GM12891 (cell line): ENCODE measurements around the gene RNF183.

Source experiments
- DNase-seq: peaks from one replicate; pipeline ENCODE4 v3.0.0; 2011; ENCODE audit warnings: low spot score; ENCODE audit not compliant: insufficient read length
- FAIRE-seq: peaks from 2 replicates; lab custom pipeline; 2011; peaks lifted over from hg19 to GRCh38; lab: Jason Lieb, UNC
- PAX5 ChIP-seq: IDR thresholded peaks from 2 replicates; pipeline ENCODE4 v1.6.1; 2011; ENCODE audit warnings: low read length, moderate library complexity, mild to moderate bottlenecking; ENCODE audit not compliant: insufficient read depth, severe bottlenecking
- POLR2A ChIP-seq: IDR thresholded peaks from 2 replicates; pipeline ENCODE4 v1.6.1; 2011; ENCODE audit warnings: low read depth, low read length, control low read depth
- POLR2AphosphoS5 ChIP-seq: IDR thresholded peaks from 2 replicates; pipeline ENCODE4 v1.6.1; 2011; ENCODE audit warnings: low read depth, low read length, control low read depth
- POU2F2 ChIP-seq: IDR thresholded peaks from 2 replicates; pipeline ENCODE4 v1.6.1; 2011; ENCODE audit warnings: low read depth, mild to moderate bottlenecking, control low read depth, low read length, moderate library complexity
- SPI1 ChIP-seq: IDR thresholded peaks from 2 replicates; pipeline ENCODE4 v1.6.1; 2011; ENCODE audit warnings: low read depth, low read length, control low read depth
- TAF1 ChIP-seq: IDR thresholded peaks from 2 replicates; pipeline ENCODE4 v1.6.1; 2011; ENCODE audit warnings: low read depth, low read length, control low read depth

RNF183 gene

DNA sequence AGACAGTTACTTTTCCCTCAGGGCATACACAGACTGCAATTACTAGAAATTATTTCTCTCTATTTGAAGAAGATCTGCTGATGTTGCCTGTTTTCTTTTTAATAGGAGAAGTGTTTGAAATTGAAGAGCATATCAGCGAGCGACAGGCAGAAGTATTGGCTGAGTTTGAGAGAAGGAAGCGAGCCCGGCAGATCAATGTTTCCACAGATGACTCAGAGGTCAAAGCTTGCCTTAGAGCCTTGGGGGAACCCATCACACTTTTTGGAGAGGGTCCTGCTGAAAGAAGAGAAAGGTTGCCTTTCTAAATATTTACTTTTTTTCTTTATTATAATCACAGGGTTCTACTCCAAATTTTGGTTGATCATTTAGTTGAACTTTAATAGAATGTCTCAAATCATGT, 24.3 kb downstream of the RNF183 start:
- FAIRE-seq (no peak), DNase-seq (no peak)
- TF ChIP-seq TAF1 (no peak), PAX5 (no peak)

DNA sequence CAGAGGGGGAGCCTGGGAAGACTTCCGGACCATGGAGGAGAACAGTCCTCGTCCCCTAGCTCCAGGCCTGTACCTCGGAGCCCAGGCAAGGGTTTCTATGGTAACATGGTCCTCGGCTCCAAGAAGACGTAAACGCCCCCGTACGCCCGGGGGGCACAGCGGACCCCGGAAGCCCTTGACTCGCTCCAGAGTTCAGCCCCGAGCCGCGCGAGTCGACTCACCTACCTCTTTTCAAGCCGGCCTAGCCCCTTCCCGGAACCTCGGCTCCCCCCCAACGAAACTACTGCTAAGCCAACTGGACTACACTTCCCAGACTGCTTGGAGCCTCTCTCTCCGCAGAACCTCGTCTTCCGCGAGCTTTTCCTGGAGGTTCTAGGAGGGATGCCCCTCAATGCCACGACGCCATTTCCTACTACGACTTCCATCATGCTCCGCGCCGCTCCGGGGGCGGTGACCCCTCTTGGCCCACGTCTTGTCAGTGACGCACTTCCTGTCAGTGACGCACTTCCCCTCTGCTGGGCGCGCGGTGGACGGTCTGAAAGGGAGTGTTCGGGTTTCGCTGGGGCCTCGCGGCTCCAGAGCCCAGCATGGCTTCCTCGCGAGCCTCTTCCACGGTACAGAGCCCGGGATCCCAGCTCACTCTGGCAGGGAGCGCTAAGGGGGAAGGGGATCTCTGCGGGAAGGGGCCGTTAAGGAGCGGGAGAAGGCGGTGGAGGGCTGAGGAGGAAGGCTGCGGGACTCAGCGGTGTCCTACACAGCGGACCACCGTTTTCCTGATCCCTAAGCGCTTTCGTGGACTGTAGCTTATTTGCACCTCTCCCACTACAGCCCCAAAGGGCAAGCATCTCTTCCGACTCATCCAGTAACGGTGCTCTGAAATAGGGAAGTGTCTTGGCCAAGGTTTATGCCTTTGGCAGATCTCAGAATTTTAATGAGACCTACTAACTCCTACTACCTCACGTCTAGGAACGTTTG, 27.7 kb downstream of the RNF183 start, which contains the start of the genes CDC26 and PRPF4:
Gene CDC26 (minus strand): TSS at position 416 of the 975 bp plus-strand sequence. CDS start 3,065 bp downstream, outside the sequence.
Gene PRPF4 (plus strand): TSS at position 502 of the 975 bp plus-strand sequence. CDS start 86 bp downstream, at position 588.
- TF ChIP-seq POLR2AphosphoS5 (peak; percentile 93), POLR2A (peak; percentile 97), PAX5 (no peak), SPI1 (peak; percentile 84), POU2F2 (peak; percentile 81), TAF1 (peak; percentile 88)
- peak; percentile 98 for FAIRE-seq
- peak; percentile 82 for DNase-seq

DNA sequence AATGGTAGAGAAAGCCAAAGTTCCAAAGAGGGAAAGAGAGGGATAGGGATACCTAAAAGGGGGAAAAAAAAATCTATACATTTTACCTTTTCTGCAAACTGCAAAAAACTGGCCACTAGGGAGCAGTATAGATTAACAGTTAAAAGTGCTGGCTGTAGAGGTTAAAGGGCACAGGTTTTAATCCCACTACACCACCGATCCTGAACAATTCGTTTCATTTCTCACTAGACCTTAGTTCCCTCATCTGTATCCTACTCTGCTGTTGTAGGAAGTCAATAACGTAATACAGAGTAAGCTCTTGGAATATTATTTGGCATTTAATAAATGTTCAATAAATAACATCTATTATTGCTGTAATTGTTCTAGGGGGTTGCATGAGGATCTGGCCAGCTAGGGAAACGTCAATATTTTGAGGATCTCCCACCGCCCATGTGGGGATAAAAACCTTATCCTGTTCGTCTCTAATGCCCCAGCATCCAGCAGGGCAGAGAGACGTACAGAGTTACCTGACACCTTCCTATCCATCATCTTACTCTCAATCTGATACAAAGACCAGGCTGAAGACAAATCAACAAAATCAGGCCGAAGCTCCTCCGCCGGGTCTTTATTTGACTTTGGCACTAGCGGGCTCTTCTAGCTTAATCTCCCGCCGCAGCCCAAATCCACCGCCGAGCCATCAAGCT, 28.6 kb downstream of the RNF183 start:
- DNase-seq = no peak
- no peak for TF ChIP-seq POU2F2
- no peak for TF ChIP-seq TAF1
- no peak for TF ChIP-seq POLR2A
- no peak for TF ChIP-seq PAX5
- no peak for TF ChIP-seq POLR2AphosphoS5
- TF ChIP-seq SPI1 = no peak
- peak; percentile 58 for FAIRE-seq

- DNase-seq (no peak), FAIRE-seq (no peak)
- TF ChIP-seq SPI1 (no peak), POLR2A (no peak), TAF1 (no peak), PAX5 (no peak), POLR2AphosphoS5 (no peak), POU2F2 (no peak)
Measured at GRCh38 chr9:113269871-113270270, 33.3 kb downstream of the RNF183 start.

DNA sequence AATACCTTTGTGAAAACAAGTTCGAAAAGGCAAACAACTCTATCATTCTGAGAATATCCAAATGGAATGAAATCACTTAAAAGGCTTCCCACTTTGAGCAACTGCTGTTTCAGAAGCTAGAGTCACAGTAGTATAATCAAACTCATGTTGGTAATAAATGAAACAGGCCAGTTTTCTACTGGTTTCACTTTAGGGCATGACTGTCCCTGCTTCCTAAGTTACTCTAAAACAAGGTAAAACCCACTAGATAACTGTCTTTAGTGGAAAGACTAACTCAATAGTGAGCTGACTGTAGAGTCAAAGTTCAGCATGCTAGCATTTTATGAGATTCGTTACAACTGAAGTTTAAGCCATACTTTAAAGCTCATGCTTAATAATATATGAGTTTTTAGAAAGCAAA, 33.8 kb downstream of the RNF183 start:
- TF ChIP-seq POU2F2 = no peak
- TF ChIP-seq PAX5 = no peak
- TF ChIP-seq TAF1 = no peak
- no peak for TF ChIP-seq SPI1
- no peak for TF ChIP-seq POLR2AphosphoS5
- TF ChIP-seq POLR2A = no peak
- FAIRE-seq (no peak), DNase-seq (no peak)

DNA sequence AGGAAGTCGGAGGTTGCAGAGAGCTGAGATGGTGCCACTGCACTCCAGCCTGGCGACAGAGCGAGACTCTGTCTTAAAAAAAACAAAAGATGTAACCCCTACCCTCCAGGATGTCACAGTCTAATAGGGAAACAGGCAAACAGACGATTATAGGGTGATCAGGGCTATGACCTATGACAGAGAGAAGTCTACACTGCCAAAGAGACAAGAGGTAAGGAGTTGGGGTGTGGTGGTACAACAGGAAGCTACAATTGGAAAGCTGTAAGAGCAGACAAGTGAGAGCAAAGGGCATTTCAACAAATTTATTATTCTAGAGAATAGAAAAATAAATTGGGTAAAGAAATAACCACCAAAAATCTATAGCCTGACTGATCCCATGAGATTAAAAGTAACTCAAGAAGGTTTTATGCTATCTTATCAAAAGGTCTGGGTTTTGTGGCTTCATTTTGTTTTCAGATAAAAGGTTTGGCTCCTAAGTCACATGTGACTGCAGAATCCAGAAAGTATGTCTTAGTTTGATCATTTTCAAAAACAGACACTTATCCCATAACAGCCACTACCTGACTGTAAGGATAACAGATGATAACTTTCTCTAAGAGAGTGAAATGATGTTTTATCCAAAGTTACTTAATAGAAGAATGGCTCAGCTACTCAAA, 35.1 kb downstream of the RNF183 start:
- TF ChIP-seq POLR2A = no peak
- TF ChIP-seq POU2F2 = no peak
- TF ChIP-seq PAX5 = no peak
- no peak for TF ChIP-seq SPI1
- no peak for TF ChIP-seq TAF1
- TF ChIP-seq POLR2AphosphoS5 = no peak
- FAIRE-seq = no peak
- DNase-seq = no peak

DNA sequence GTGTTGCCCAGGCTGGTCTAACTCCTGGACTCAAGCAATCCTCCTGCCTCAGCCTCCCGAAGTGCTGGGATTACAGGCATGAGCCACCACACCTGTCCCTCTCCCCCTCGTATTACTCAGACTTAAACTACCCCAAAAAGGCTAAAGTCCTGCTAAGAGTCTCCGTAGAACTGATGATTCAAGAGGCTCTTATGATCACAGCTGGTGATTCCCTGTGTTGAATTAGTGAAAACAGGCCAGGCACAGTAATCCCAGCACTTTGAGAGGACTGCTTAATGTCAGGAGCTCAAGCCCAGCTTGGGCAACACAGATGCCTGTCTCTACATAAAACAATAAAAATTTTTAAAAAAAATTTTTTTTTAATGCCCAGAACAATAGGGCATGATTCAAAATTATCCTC, 37.0 kb downstream of the RNF183 start:
- no peak for FAIRE-seq
- TF ChIP-seq SPI1 = no peak
- no peak for TF ChIP-seq POU2F2
- no peak for TF ChIP-seq POLR2A
- no peak for DNase-seq

DNA sequence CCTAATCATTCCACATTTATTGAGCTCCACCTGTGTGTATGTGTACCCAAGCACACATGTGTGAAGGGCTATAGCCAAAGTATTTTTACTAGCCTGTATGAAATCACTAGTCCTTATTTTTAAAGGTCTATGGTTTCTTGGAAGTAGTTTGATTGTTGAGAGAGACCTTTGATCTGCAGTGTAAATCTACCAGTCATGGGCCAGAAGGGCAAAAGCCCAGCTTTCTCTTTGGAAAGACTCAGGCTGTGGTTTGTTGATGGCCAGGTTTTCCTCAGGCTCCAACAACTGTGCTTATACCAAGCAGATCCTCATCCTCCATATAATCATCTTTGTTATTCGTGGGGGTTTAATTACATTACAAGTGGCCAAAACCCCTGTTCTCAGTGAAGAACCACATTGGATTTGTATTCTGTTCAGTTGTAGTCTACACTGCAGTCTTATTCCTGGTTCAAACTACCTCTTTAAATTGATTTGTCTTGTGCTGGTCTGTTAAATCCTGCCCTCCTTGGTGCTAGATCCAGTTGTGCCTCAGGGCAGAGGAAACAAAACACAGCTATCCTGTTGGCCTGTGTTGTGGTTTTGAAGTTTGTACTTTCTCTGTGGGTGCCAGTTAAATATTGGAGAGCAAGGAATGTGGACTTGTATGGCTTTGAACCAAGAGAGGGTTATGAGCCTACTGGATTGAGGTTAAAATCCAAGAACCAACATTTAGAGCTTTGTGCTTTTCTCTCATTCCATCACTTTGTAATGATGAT, 41.1 kb downstream of the RNF183 start:
- no peak for DNase-seq
- TF ChIP-seq POLR2AphosphoS5 (no peak), SPI1 (no peak), TAF1 (no peak), POLR2A (no peak), POU2F2 (no peak), PAX5 (no peak)
- no peak for FAIRE-seq

GRCh38 chr9:113258282-113258681, 44.9 kb downstream of the RNF183 start:
- no peak for FAIRE-seq
- TF ChIP-seq PAX5 (no peak), POLR2A (no peak), SPI1 (no peak), POLR2AphosphoS5 (no peak), TAF1 (no peak), POU2F2 (no peak)
- no peak for DNase-seq
